ENCODE results near the gene TCF4. TPM values are rescaled to one million over a fixed set of nuclear protein-coding genes. Genes with fewer than 3 reads are reported as not detected.

The TCF4 gene
- total RNA-seq, 1 experiment from 2014 or later = 2.3 TPM

DNA sequence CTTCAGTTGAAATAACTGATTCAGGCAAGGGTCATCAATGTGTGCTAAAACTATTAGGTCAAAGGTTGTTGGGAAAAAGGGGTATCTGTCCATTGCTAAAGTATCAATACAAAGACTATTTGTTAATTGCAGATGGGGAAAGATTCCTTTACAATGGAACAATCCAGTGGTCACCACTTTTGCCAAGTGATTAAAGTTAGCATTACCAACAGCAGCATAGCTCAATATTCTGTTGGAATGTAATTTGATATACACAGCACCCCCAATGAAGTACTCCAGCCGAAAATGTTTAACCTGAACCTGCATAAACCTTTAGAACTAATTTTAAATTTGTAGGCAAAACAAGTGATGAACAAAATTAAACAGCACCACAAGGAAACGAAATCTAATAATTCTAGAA is 191.0 kb downstream of the TCF4 start:
- CTCF ChIA-PET = no interaction called here
- DNase-seq (ENCODE audit: low read depth, low spot score) (no peak), ATAC-seq (no peak)
- Histone ChIP-seq H3K4me1 (ENCODE audit: control insufficient read depth, insufficient read depth, low read length) (peaks cover 5% of the 10 kb centered on the region), H3K27ac (ENCODE audit: low read length) (no peak overlapping the region; the same call in 1 of the 2 replicates), H3K36me3 (ENCODE audit: control insufficient read depth, insufficient read depth, low read length) (no peaks in the 10 kb centered on the region), H3K4me3 (ENCODE audit: low read depth in 2 of 2, low read length in 2 of 2) (no peak overlapping the region), H3K9me3 (ENCODE audit: control insufficient read depth, insufficient read depth, low read depth, low read length) (no peaks in the 10 kb centered on the region), H3K27me3 (ENCODE audit: control insufficient read depth, insufficient read depth, low read length) (no peaks in the 10 kb centered on the region)
- TF ChIP-seq TCF7L2 (IDR thresholded peaks at IDR 0.05; ENCODE audit: low read depth, low read length) (no peak), CTCF (IDR thresholded peaks at IDR 0.05) (no peak)
- in situ Hi-C loops (cut with HindIII; ENCODE audit: low pct_unique_long_range_greater_than_20kb, low sequenced_read_pairs) (no loop called here), intact Hi-C loops (cut with micrococcal nuclease; ENCODE audit: unreplicated experiment) (no loop called here)
- no TSS peak for BruUV-seq (replicated peaks)
- POLR2A ChIA-PET = no interaction called here

DNA sequence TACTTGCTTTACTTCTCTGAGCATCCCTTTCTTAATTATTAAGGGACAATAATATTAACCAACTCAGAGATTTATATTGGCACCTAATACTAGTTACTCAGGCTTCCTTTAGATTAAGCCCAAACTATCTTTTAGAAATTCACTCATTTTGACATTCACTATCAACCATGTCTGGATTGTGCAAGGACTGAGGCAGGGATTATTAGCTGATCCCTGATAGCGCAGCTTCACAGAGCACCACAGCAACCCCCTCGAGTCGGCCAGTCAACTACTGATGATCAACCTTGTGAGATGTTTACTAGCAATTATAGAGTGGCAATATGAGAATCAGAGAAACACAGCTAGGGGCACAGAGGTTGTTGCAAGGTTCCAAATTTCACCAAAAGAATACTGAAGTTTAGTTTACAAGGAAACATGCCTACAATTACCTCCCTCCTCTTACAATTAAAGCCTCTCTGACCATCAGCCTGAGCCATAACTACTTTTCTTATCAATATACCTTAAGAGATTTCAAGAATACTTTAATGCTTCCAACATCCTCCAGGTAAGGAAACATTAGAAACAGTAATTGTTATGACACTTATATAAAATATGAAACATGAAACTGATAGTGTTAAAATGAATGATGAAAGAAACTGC is 191.6 kb downstream of the TCF4 start:
- Histone ChIP-seq H3K27ac (ENCODE audit: low read length) (peak overlapping the region; percentile 7; the same call in 1 of the 2 replicates), H3K4me1 (ENCODE audit: control insufficient read depth, insufficient read depth, low read length) (peaks cover 5% of the 10 kb centered on the region), H3K27me3 (ENCODE audit: control insufficient read depth, insufficient read depth, low read length) (no peaks in the 10 kb centered on the region), H3K36me3 (ENCODE audit: control insufficient read depth, insufficient read depth, low read length) (no peaks in the 10 kb centered on the region), H3K4me3 (ENCODE audit: low read depth in 2 of 2, low read length in 2 of 2) (no peak overlapping the region), H3K9me3 (ENCODE audit: control insufficient read depth, insufficient read depth, low read depth, low read length) (no peaks in the 10 kb centered on the region)
- BruUV-seq (replicated peaks) = no TSS peak
- CTCF ChIA-PET = no interaction called here
- POLR2A ChIA-PET = no interaction called here
- DNase-seq (ENCODE audit: low read depth, low spot score) (no peak), ATAC-seq (no peak)
- in situ Hi-C loops (cut with HindIII; ENCODE audit: low pct_unique_long_range_greater_than_20kb, low sequenced_read_pairs) (no loop called here), intact Hi-C loops (cut with micrococcal nuclease; ENCODE audit: unreplicated experiment) (no loop called here)
- TF ChIP-seq POLR2AphosphoS5 (IDR thresholded peaks at IDR 0.05; ENCODE audit: low read depth, low read length) = no peak
- TF ChIP-seq REST (IDR thresholded peaks at IDR 0.05; ENCODE audit: insufficient read depth in 1 of 2, low read depth in 2 of 2, low read length in 1 of 2) = no peak
- no peak for TF ChIP-seq TCF7L2 (IDR thresholded peaks at IDR 0.05; ENCODE audit: low read depth, low read length)
- TF ChIP-seq CTCF (IDR thresholded peaks at IDR 0.05) = no peak
- no peak for TF ChIP-seq SIN3A (IDR thresholded peaks at IDR 0.05; ENCODE audit: borderline replicate concordance, insufficient read depth, low read depth, low read length)

All from Panc1 (cell line).